PFSK-1 (cell line): ENCODE results near the gene MLKL.

Experiments
- FOXP2 ChIP-seq: optimal IDR thresholded peaks from 2 replicates; pipeline ENCODE3; 2011; ENCODE audit warnings: borderline replicate concordance, control low read depth, inconsistent platforms; ENCODE audit not compliant: insufficient read depth; ENCODE audit errors: extremely low read length, extremely low read depth
- POLR2AphosphoS5 ChIP-seq: IDR thresholded peaks from 2 replicates; pipeline ENCODE4 v1.6.1; 2012; ENCODE audit warnings: low read depth, mild to moderate bottlenecking, control low read depth, low read length, moderate library complexity
- REST ChIP-seq, 2 experiments: IDR thresholded peaks; 2 replicates each; pipeline versions ENCODE4 v1.6.1 to v1.8.0; 2011 to 2012; ENCODE audit warnings: low read depth in 2 of 2, low read length in 2 of 2, control low read depth in 1 of 2, inconsistent platforms in 1 of 2, mild to moderate bottlenecking in 1 of 2, moderate library complexity in 1 of 2; ENCODE audit not compliant: insufficient read depth in 1 of 2
- SIN3A ChIP-seq: IDR thresholded peaks from 2 replicates; pipeline ENCODE4 v1.6.1; 2012; ENCODE audit warnings: mild to moderate bottlenecking, low read length, moderate library complexity, borderline replicate concordance; ENCODE audit not compliant: insufficient read depth
- TAF1 ChIP-seq: IDR thresholded peaks from 2 replicates; pipeline ENCODE4 v1.6.1; 2012; ENCODE audit warnings: low read length, control low read depth, borderline replicate concordance; ENCODE audit not compliant: insufficient read depth

- TF ChIP-seq FOXP2: no peak
- TF ChIP-seq SIN3A: no peak
- no peak for TF ChIP-seq REST (IDR thresholded peaks at IDR 0.05; ENCODE audit: insufficient read depth in 1 of 2, low read depth in 2 of 2, low read length in 2 of 2)
- TF ChIP-seq POLR2AphosphoS5: no peak
- TF ChIP-seq TAF1: no peak
Measured at GRCh38 chr16:74743668-74744299, 43.1 kb upstream of the MLKL start.
